Measurements from ENCODE around the gene GALNTL6. TPM values are rescaled to one million over a fixed set of nuclear protein-coding genes. Genes with fewer than 3 reads are reported as not detected.

The GALNTL6 gene
- total and polyA plus RNA-seq, 9 of the 15 experiments (the other 6 are each of a cell fraction or from before 2014, with no cell fraction given), result 0.18 to 0.50 (median 0.29) TPM

GRCh38 chr4:172895699-172896098 lies 1082.5 kb downstream of the GALNTL6 start (continued):
- no peak for TF ChIP-seq ZNF239 (CRISPR knock-in tag; IDR thresholded peaks at IDR 0.05)
- TF ChIP-seq ZEB2 (IDR thresholded peaks at IDR 0.05), result 0 out of 2 replicates have a peak, but pooled peaks have one; percentile 22
- TF ChIP-seq CBX3 (IDR thresholded peaks at IDR 0.05; ENCODE audit: borderline replicate concordance in 1 of 2, low read length in 2 of 2), result 0 out of 3 replicates have a peak, but pooled peaks of 1 of the 2 experiments have one; percentile 38
- TF ChIP-seq ZC3H8 (IDR thresholded peaks at IDR 0.05), result no peak
- TF ChIP-seq HLTF (IDR thresholded peaks at IDR 0.05), result 0 out of 2 replicates have a peak, but pooled peaks have one; percentile 64
- TF ChIP-seq EP300 (IDR thresholded peaks at IDR 0.05; ENCODE audit: low read length), result no peak

DNA sequence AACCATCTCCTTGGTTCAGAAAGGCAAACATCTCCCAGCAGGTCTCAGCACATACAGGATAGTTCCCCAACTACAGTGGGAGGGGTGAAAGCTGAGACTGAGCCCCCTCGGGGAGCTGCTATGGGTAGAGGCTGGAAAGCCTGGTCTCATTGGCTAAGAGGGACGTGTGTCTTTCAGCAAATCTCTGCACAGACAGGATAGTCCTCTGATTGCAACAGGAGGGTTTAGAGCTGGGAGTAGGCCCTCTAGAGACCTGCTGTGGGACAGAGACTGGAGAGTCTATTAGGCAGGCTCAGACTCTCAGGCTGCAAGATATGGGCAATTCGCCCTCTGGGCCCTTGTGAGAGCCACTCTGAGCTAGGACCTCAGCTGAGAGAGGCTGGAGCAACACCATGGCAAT lies 1083.8 kb downstream of the GALNTL6 start:
- in situ Hi-C loops (cut with MboI), result no loop called here
- H3K36me3 ChIP-seq (ENCODE audit: control insufficient read depth, insufficient read depth, low read length), result no peaks in the 10 kb centered on the region
- DNase-seq (ENCODE audit: extremely low read depth in 1 of 4, low spot score in 3 of 4), result no peak
- no peak overlapping the region for H3K4me2 ChIP-seq (ENCODE audit: insufficient read depth, low read length)
- H3K79me2 ChIP-seq (ENCODE audit: control insufficient read depth, insufficient read depth, low read length), result no peaks in the 10 kb centered on the region
- H3K4me3 ChIP-seq, result no peak overlapping the region
- H3K9me1 ChIP-seq (ENCODE audit: control insufficient read depth, insufficient read depth, low read length), result no peaks in the 10 kb centered on the region
- ChIA-PET CTCF (ENCODE audit: low intra/inter-chr PET ratio) (no interaction called here), POLR2A (no interaction called here)
- WGBS (ENCODE audit: insufficient coverage, low coverage, missing lambda C conversion rate), result 5% methylated on average over 3 of the region's 3 CpGs
- H3K4me1 ChIP-seq (replicated peaks in 1 of 2; ENCODE audit: control insufficient read depth in 2 of 2, insufficient read depth in 2 of 2, low read length in 2 of 2), result no peaks in the 10 kb centered on the region
- FAIRE-seq, result no peak
- H4K20me1 ChIP-seq (replicated peaks; ENCODE audit: control insufficient read depth, insufficient read depth, low read length), result no peaks in the 10 kb centered on the region
- no peak for ATAC-seq
- H3K27ac ChIP-seq (ENCODE audit: extremely low read depth, low read depth, low read length), result no peak overlapping the region
- intact Hi-C loops (cut with micrococcal nuclease), result loop anchor here (10.0 kb wide), 2 partner anchors 358 to 518 kb away; no protein-coding TSS in a partner anchor
- no peaks in the 10 kb centered on the region; the same call in 1 of the 2 replicates for H3K9me3 ChIP-seq (replicated peaks; ENCODE audit: control insufficient read depth, insufficient read depth, low read depth, low read length)
- H3K9ac ChIP-seq (ENCODE audit: insufficient read depth in 1 of 2, low read depth in 2 of 2, low read length in 2 of 2), result no peak overlapping the region
- no peak overlapping the region for H2AFZ ChIP-seq (ENCODE audit: low read depth, low read length)
- no peaks in the 10 kb centered on the region for H3K27me3 ChIP-seq (ENCODE audit: control insufficient read depth in 2 of 2, insufficient read depth in 2 of 2, low read length in 2 of 2)
- TF ChIP-seq ZNF77 (CRISPR knock-in tag; IDR thresholded peaks at IDR 0.05), result no peak
- no TSS peak for BruUV-seq (replicated peaks)

Data from K562 (cell line).